Panc1 (cell line): Measurements from ENCODE around the gene WDR73. TPM values are rescaled to one million over a fixed set of nuclear protein-coding genes. Genes with fewer than 3 reads are reported as not detected.

Source experiments
- ATAC-seq: fragments of 200-7000 bp; cut with Tn5 transposase; 2 replicates; pipeline ENCODE4 v1.9.1; 2020; ENCODE audit warnings: mild to moderate bottlenecking, moderate library complexity
- BruUV-seq: library from RNA; stranded (reverse); fragments of 400-500 nt; replicated peaks from 2 replicates; lab custom pipeline; 2021; lab: Mats Ljungman, UMichigan
- CTCF ChIA-PET: fragments of 300-600 bp; sonication (Branson Sonifier 250); formaldehyde crosslinking; loops from one replicate; lab custom pipeline; 2022; ENCODE audit warnings: antibody characterized with exemption; lab: Charles Lee
- POLR2A ChIA-PET: fragments of 300-600 bp; sonication (Branson Sonifier 250); formaldehyde crosslinking; loops from one replicate; lab custom pipeline; 2022; ENCODE audit warnings: antibody characterized with exemption; lab: Charles Lee
- DNase-seq: peaks from one replicate; pipeline ENCODE4 v3.0.0-alpha.2; 2010; ENCODE audit warnings: low read depth, low spot score
- H3K27ac ChIP-seq: 2 replicates; pipeline ENCODE4 v1.5.1; 2011; ENCODE audit warnings: mild to moderate bottlenecking, low read length, inconsistent platforms
- H3K27me3 ChIP-seq: fragments of 200-500 bp; sonication (Bioruptor generic); 2 replicates; pipeline ENCODE4 v1.6.0; 2014; ENCODE audit warnings: low read length, inconsistent platforms; ENCODE audit not compliant: control insufficient read depth, insufficient read depth
- H3K36me3 ChIP-seq: fragments of 200-500 bp; sonication (Bioruptor generic); 2 replicates; pipeline ENCODE4 v1.5.1; 2014; ENCODE audit warnings: inconsistent platforms, mild to moderate bottlenecking, low read length, moderate library complexity; ENCODE audit not compliant: control insufficient read depth, insufficient read depth
- H3K4me1 ChIP-seq: 2 replicates; pipeline ENCODE4 v1.5.1; 2011; ENCODE audit warnings: inconsistent platforms, mild to moderate bottlenecking, low read length, moderate library complexity; ENCODE audit not compliant: control insufficient read depth, insufficient read depth
- H3K4me3 ChIP-seq, 2 experiments: 2 replicates each; pipeline ENCODE4 v1.5.1; 2011 to 2012; ENCODE audit warnings: low read depth in 2 of 2, low read length in 2 of 2, mild to moderate bottlenecking in 2 of 2, inconsistent platforms in 1 of 2, moderate library complexity in 1 of 2
- H3K9me3 ChIP-seq: fragments of 200-500 bp; sonication (Bioruptor generic); 2 replicates; pipeline ENCODE4 v1.5.1; 2014; ENCODE audit warnings: low read depth, mild to moderate bottlenecking, inconsistent platforms, low read length, moderate library complexity; ENCODE audit not compliant: control insufficient read depth, insufficient read depth
- POLR2AphosphoS5 ChIP-seq: IDR thresholded peaks from 2 replicates; pipeline ENCODE4 v1.6.1; 2012; ENCODE audit warnings: mild to moderate bottlenecking, low read depth, low read length, moderate library complexity
- REST ChIP-seq, 2 experiments: IDR thresholded peaks; 2 replicates each; pipeline ENCODE4 v1.6.1; 2011 to 2012; ENCODE audit warnings: low read depth in 2 of 2, control low read depth in 1 of 2, low read length in 1 of 2, mild to moderate bottlenecking in 1 of 2, moderate library complexity in 1 of 2; ENCODE audit not compliant: insufficient read depth in 1 of 2
- SIN3A ChIP-seq: IDR thresholded peaks from 2 replicates; pipeline ENCODE4 v1.6.1; 2012; ENCODE audit warnings: low read depth, mild to moderate bottlenecking, low read length, moderate library complexity, borderline replicate concordance; ENCODE audit not compliant: insufficient read depth
- TCF7L2 ChIP-seq: IDR thresholded peaks from 2 replicates; pipeline ENCODE4 v1.6.1; 2011; ENCODE audit warnings: mild to moderate bottlenecking, low read depth, low read length, inconsistent platforms
- in situ Hi-C: cut with HindIII; loops from 2 replicates; pipeline ENCODE4 v1.10.0; 2016; ENCODE audit warnings: low sequenced_read_pairs, low pct_unique_long_range_greater_than_20kb
- intact Hi-C: fragments of 100-400 bp; cut with micrococcal nuclease; formaldehyde crosslinking; loops from one replicate; pipeline ENCODE4 v1.10.0; 2022; ENCODE audit not compliant: unreplicated experiment
- total RNA-seq: library from RNA; stranded (reverse); gene quantifications from one replicate; pipeline ENCODE4 v1.2.1, GENCODE V29; 2021; ENCODE audit not compliant: unreplicated experiment
- TF ChIP-seq, protein P1 (sequence below): fragments of 450-650 bp; IDR thresholded peaks from 2 replicates; pipeline ENCODE4 v1.5.1; 2017; ENCODE audit warnings: mild to moderate bottlenecking

WDR73 gene
- total RNA-seq, 1 experiment from 2014 or later, result 39.0 TPM

DNA sequence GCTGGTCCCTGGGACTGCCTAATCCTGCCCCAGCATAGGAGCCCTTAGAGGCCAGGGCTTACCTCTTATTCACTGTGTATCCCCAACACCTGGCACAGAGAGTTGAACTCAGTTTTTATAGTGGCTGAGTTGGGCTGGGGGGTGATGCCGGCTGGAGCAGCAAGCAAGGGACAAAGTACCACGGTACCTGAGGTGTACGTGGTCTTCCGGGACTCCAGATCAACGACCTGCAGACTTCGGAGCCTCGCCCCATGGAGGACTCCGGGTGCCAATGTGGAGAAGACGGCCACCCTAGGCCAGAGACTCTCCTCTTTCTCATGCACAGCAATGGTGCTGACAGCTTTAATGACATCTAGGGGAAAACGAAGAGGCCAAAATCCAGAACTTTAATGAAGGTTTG is 8.1 kb downstream of the WDR73 start:
- no peak overlapping the region for H3K4me3 ChIP-seq
- H3K27ac ChIP-seq, result no peak overlapping the region
- ATAC-seq, result no peak
- no peaks in the 10 kb centered on the region for H3K4me1 ChIP-seq
- TSS peak; percentile 34 for BruUV-seq
- intact Hi-C loops (no loop called here), in situ Hi-C loops (no loop called here)
- ChIA-PET POLR2A (no interaction called here), CTCF (no interaction called here)
- H3K9me3 ChIP-seq, result no peaks in the 10 kb centered on the region
- DNase-seq, result no peak
- peaks cover 4% of the 10 kb centered on the region for H3K36me3 ChIP-seq
- H3K27me3 ChIP-seq, result no peaks in the 10 kb centered on the region
- TF ChIP-seq POLR2AphosphoS5 (no peak), SIN3A (no peak), TCF7L2 (no peak), REST (IDR thresholded peaks at IDR 0.05; ENCODE audit: insufficient read depth in 1 of 2, low read depth in 2 of 2, low read length in 1 of 2) (no peak)
- TF ChIP-seq, protein P1, sequence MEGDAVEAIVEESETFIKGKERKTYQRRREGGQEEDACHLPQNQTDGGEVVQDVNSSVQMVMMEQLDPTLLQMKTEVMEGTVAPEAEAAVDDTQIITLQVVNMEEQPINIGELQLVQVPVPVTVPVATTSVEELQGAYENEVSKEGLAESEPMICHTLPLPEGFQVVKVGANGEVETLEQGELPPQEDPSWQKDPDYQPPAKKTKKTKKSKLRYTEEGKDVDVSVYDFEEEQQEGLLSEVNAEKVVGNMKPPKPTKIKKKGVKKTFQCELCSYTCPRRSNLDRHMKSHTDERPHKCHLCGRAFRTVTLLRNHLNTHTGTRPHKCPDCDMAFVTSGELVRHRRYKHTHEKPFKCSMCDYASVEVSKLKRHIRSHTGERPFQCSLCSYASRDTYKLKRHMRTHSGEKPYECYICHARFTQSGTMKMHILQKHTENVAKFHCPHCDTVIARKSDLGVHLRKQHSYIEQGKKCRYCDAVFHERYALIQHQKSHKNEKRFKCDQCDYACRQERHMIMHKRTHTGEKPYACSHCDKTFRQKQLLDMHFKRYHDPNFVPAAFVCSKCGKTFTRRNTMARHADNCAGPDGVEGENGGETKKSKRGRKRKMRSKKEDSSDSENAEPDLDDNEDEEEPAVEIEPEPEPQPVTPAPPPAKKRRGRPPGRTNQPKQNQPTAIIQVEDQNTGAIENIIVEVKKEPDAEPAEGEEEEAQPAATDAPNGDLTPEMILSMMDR, result no peak

DNA sequence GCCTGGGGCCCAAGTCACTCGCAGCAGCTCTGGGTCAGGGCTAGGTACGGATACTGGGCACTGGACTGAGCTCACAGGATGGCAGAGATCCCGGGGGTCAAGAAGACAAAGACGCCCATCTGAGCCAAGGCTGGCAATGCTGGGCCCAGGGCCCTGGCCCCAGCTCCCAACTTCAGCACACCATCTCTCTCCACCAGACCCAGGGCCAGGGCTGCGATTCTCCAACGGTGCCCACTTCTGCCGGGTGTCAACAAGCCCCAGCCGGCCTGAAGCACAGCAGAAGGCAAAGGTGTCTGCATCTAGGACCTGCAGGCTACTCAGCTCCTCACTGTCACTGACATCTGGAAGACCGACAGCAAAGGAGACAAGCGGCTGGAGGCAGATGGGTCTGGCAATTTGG is 8.6 kb downstream of the WDR73 start:
- peaks cover 4% of the 10 kb centered on the region for H3K36me3 ChIP-seq
- intact Hi-C loops (no loop called here), in situ Hi-C loops (no loop called here)
- TF ChIP-seq TCF7L2 (no peak), REST (IDR thresholded peaks at IDR 0.05; ENCODE audit: insufficient read depth in 1 of 2, low read depth in 2 of 2, low read length in 1 of 2) (no peak), POLR2AphosphoS5 (no peak), SIN3A (no peak)
- TF ChIP-seq, protein P1, result no peak
- H3K27ac ChIP-seq, result no peak overlapping the region
- H3K4me1 ChIP-seq, result no peaks in the 10 kb centered on the region
- BruUV-seq, result no TSS peak
- no peaks in the 10 kb centered on the region for H3K9me3 ChIP-seq
- ChIA-PET CTCF (no interaction called here), POLR2A (no interaction called here)
- no peak for DNase-seq
- H3K4me3 ChIP-seq, result no peak overlapping the region
- no peak for ATAC-seq
- H3K27me3 ChIP-seq, result no peaks in the 10 kb centered on the region
